SK-N-SH treated with all-trans-retinoic acid at 6 μM for 48 hours (cell line): ENCODE measurements around the gene TUBGCP2.

Experiments
- ATAC-seq: fragments of 200-7000 bp; cut with Tn5 transposase; 3 replicates; pipeline ENCODE4 v1.9.1; 2020; ENCODE audit warnings: mild to moderate bottlenecking, moderate library complexity
- ARNTL ChIP-seq: fragments of 450-650 bp; formaldehyde crosslinking; IDR thresholded peaks from 2 replicates; pipeline ENCODE4 v1.5.0; 2020; ENCODE audit warnings: low read depth, mild to moderate bottlenecking, moderate library complexity, borderline replicate concordance
- BACH2 ChIP-seq: fragments of 250-450 bp; sonication (Bioruptor Pico); IDR thresholded peaks from 2 replicates; pipeline ENCODE4 v1.9.0; 2021; ENCODE audit warnings: mild to moderate bottlenecking, borderline replicate concordance
- CSDC2 ChIP-seq: fragments of 250-450 bp; sonication (Bioruptor Pico); IDR thresholded peaks from 2 replicates; pipeline ENCODE4 v1.5.0; 2020; ENCODE audit warnings: mild to moderate bottlenecking, moderate library complexity
- ESRRG ChIP-seq: fragments of 250-450 bp; sonication (Bioruptor Pico); IDR thresholded peaks from 2 replicates; pipeline ENCODE4 v1.6.1; 2021; ENCODE audit warnings: mild to moderate bottlenecking
- GLIS3 ChIP-seq: fragments of 250-450 bp; sonication (Bioruptor Pico); IDR thresholded peaks from 2 replicates; pipeline ENCODE4 v1.5.0; 2020; ENCODE audit warnings: mild to moderate bottlenecking, moderate library complexity
- ISL1 ChIP-seq: fragments of 250-450 bp; sonication (Bioruptor Pico); IDR thresholded peaks from 2 replicates; pipeline ENCODE4 v2.1.2; 2022; ENCODE audit warnings: mild to moderate bottlenecking, moderate library complexity
- OSR1 ChIP-seq: fragments of 250-450 bp; sonication (Bioruptor Pico); IDR thresholded peaks from 2 replicates; pipeline ENCODE4 v1.8.0; 2022; ENCODE audit warnings: moderate library complexity, mild to moderate bottlenecking, inconsistent platforms
- PPARA ChIP-seq: fragments of 250-450 bp; sonication (Bioruptor Pico); IDR thresholded peaks from 2 replicates; pipeline ENCODE4 v1.5.0; 2020; ENCODE audit warnings: mild to moderate bottlenecking, borderline replicate concordance
- RARB ChIP-seq: fragments of 250-450 bp; sonication (Bioruptor Pico); IDR thresholded peaks from 2 replicates; pipeline ENCODE4 v1.8.0; 2021; ENCODE audit warnings: mild to moderate bottlenecking, moderate library complexity
- SNAI2 ChIP-seq: fragments of 250-450 bp; sonication (Bioruptor Pico); IDR thresholded peaks from 2 replicates; pipeline ENCODE4 v1.5.0; 2020; ENCODE audit warnings: mild to moderate bottlenecking, moderate library complexity
- TCF4 ChIP-seq: fragments of 250-450 bp; sonication (Bioruptor Pico); IDR thresholded peaks from 2 replicates; pipeline ENCODE4 v1.8.0; 2021; ENCODE audit warnings: mild to moderate bottlenecking, moderate library complexity, borderline replicate concordance
- TOX ChIP-seq: fragments of 250-450 bp; sonication (Bioruptor Pico); IDR thresholded peaks from 2 replicates; pipeline ENCODE4 v1.8.0; 2021; ENCODE audit warnings: mild to moderate bottlenecking, moderate library complexity, borderline replicate concordance
- ZC3H10 ChIP-seq: fragments of 250-450 bp; sonication (Bioruptor Pico); IDR thresholded peaks from 2 replicates; pipeline ENCODE4 v1.5.1; 2021; ENCODE audit warnings: mild to moderate bottlenecking, moderate library complexity
- ZFP3 ChIP-seq: fragments of 250-450 bp; sonication (Bioruptor Pico); IDR thresholded peaks from 2 replicates; pipeline ENCODE4 v1.5.0; 2020; ENCODE audit warnings: mild to moderate bottlenecking, moderate library complexity
- ZFP30 ChIP-seq: fragments of 450-650 bp; formaldehyde crosslinking; IDR thresholded peaks from 2 replicates; pipeline ENCODE4 v1.5.0; 2022; ENCODE audit warnings: mild to moderate bottlenecking, moderate library complexity
- ZNF565 ChIP-seq: fragments of 450-650 bp; formaldehyde crosslinking; conservative IDR thresholded peaks from 2 replicates; pipeline ENCODE4 v1.5.0; 2020; ENCODE audit warnings: low read depth, mild to moderate bottlenecking, moderate library complexity
- ZNF8 ChIP-seq: fragments of 450-650 bp; formaldehyde crosslinking; IDR thresholded peaks from 2 replicates; pipeline ENCODE4 v1.5.0; 2020; ENCODE audit warnings: mild to moderate bottlenecking, moderate library complexity
- TF ChIP-seq, protein P1 (sequence below): fragments of 250-450 bp; sonication (Bioruptor Pico); IDR thresholded peaks from 2 replicates; pipeline ENCODE4 v1.8.0; 2020; ENCODE audit warnings: mild to moderate bottlenecking, moderate library complexity, borderline replicate concordance
- TF ChIP-seq, protein P2 (sequence below): fragments of 250-450 bp; sonication (Bioruptor Pico); IDR thresholded peaks from 2 replicates; pipeline ENCODE4 v1.8.0; 2021; ENCODE audit warnings: low read depth, mild to moderate bottlenecking, moderate library complexity, borderline replicate concordance
- TF ChIP-seq, protein P3 (sequence below): fragments of 250-450 bp; sonication (Bioruptor Pico); IDR thresholded peaks from 2 replicates; pipeline ENCODE4 v1.5.0; 2020; ENCODE audit warnings: mild to moderate bottlenecking, moderate library complexity
- TF ChIP-seq, protein P4 (sequence below): fragments of 250-450 bp; sonication (Bioruptor Pico); IDR thresholded peaks from 2 replicates; pipeline ENCODE4 v1.5.1; 2021; ENCODE audit warnings: mild to moderate bottlenecking, moderate library complexity
- TF ChIP-seq, protein P5 (sequence below): fragments of 250-450 bp; sonication (Bioruptor Pico); IDR thresholded peaks from 2 replicates; pipeline ENCODE4 v1.5.1; 2020; ENCODE audit warnings: low read depth, mild to moderate bottlenecking, moderate library complexity

TUBGCP2 gene

DNA sequence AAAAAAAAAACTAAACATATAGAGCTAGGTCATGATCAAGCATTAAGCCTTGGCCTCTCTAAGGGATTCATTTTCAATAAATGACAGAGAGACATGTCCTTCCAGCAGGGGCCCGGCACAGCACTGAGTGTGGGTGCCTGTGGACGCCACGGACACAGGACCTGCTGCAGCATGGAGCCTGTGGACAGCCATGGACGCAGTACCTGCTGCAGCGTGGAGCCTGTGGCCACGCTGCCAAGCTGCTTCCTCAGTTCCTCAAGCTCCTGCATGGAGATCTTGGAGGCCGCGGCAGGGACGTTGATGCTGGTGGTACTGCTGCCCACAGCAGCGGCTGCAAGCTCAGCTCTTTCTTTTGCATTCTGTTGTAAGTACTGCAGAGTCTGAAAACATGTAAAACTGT, 9.4 kb downstream of the TUBGCP2 start:
- TF ChIP-seq PPARA (CRISPR knock-in tag) (no peak), SNAI2 (no peak), TCF4 (CRISPR knock-in tag) (no peak), BACH2 (CRISPR knock-in tag) (no peak), ZNF565 (CRISPR knock-in tag) (no peak), ZFP3 (CRISPR knock-in tag) (no peak), ARNTL (CRISPR knock-in tag) (no peak), ESRRG (CRISPR knock-in tag) (no peak), GLIS3 (CRISPR knock-in tag) (no peak), TOX (CRISPR knock-in tag) (no peak), CSDC2 (CRISPR knock-in tag) (no peak)
- TF ChIP-seq, protein P1, sequence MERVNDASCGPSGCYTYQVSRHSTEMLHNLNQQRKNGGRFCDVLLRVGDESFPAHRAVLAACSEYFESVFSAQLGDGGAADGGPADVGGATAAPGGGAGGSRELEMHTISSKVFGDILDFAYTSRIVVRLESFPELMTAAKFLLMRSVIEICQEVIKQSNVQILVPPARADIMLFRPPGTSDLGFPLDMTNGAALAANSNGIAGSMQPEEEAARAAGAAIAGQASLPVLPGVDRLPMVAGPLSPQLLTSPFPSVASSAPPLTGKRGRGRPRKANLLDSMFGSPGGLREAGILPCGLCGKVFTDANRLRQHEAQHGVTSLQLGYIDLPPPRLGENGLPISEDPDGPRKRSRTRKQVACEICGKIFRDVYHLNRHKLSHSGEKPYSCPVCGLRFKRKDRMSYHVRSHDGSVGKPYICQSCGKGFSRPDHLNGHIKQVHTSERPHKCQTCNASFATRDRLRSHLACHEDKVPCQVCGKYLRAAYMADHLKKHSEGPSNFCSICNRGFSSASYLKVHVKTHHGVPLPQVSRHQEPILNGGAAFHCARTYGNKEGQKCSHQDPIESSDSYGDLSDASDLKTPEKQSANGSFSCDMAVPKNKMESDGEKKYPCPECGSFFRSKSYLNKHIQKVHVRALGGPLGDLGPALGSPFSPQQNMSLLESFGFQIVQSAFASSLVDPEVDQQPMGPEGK, result no peak
- TF ChIP-seq, protein P2, sequence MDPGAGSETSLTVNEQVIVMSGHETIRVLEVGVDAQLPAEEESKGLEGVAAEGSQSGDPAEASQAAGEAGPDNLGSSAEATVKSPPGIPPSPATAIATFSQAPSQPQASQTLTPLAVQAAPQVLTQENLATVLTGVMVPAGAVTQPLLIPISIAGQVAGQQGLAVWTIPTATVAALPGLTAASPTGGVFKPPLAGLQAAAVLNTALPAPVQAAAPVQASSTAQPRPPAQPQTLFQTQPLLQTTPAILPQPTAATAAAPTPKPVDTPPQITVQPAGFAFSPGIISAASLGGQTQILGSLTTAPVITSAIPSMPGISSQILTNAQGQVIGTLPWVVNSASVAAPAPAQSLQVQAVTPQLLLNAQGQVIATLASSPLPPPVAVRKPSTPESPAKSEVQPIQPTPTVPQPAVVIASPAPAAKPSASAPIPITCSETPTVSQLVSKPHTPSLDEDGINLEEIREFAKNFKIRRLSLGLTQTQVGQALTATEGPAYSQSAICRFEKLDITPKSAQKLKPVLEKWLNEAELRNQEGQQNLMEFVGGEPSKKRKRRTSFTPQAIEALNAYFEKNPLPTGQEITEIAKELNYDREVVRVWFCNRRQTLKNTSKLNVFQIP (CRISPR knock-in tag), result no peak
- TF ChIP-seq, protein P3, sequence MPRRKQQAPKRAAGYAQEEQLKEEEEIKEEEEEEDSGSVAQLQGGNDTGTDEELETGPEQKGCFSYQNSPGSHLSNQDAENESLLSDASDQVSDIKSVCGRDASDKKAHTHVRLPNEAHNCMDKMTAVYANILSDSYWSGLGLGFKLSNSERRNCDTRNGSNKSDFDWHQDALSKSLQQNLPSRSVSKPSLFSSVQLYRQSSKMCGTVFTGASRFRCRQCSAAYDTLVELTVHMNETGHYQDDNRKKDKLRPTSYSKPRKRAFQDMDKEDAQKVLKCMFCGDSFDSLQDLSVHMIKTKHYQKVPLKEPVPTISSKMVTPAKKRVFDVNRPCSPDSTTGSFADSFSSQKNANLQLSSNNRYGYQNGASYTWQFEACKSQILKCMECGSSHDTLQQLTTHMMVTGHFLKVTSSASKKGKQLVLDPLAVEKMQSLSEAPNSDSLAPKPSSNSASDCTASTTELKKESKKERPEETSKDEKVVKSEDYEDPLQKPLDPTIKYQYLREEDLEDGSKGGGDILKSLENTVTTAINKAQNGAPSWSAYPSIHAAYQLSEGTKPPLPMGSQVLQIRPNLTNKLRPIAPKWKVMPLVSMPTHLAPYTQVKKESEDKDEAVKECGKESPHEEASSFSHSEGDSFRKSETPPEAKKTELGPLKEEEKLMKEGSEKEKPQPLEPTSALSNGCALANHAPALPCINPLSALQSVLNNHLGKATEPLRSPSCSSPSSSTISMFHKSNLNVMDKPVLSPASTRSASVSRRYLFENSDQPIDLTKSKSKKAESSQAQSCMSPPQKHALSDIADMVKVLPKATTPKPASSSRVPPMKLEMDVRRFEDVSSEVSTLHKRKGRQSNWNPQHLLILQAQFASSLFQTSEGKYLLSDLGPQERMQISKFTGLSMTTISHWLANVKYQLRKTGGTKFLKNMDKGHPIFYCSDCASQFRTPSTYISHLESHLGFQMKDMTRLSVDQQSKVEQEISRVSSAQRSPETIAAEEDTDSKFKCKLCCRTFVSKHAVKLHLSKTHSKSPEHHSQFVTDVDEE (CRISPR knock-in tag), result no peak
- TF ChIP-seq, all 23 proteins: peak for 0
- ATAC-seq, result no peak

DNA sequence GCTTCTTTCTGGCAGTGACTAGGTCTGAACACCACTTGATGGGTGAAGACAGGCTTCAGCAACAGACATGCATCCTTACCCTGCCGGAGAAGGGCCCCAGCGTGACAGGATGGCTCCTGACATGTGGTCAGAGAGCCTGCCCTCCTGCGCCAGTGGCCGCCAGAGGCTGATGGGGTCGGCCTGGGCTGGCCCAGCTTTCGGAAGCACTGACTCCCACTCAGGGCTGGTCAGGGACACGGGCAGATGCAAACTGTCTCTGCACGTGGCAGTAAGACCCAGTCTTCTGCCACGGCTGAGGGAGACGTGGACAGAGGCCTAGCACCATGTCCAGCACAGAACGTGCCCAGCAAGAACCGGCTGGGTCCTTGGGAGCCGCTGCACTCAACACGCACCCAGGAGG, 10.2 kb downstream of the TUBGCP2 start:
- ATAC-seq, result no peak

More for the DNA sequence above, 10.2 kb downstream of the TUBGCP2 start:
- TF ChIP-seq, protein P3 (CRISPR knock-in tag), result no peak
- TF ChIP-seq BACH2 (CRISPR knock-in tag) (no peak), ZFP30 (CRISPR knock-in tag) (no peak), ZC3H10 (CRISPR knock-in tag) (no peak), OSR1 (CRISPR knock-in tag) (no peak), ARNTL (CRISPR knock-in tag) (no peak), ZNF565 (CRISPR knock-in tag) (no peak), GLIS3 (CRISPR knock-in tag) (no peak), RARB (no peak), TOX (CRISPR knock-in tag) (no peak), ISL1 (CRISPR knock-in tag) (no peak), CSDC2 (CRISPR knock-in tag) (no peak), ZFP3 (CRISPR knock-in tag) (no peak), SNAI2 (no peak), ZNF8 (CRISPR knock-in tag) (no peak), PPARA (CRISPR knock-in tag) (no peak)
- TF ChIP-seq, protein P4, sequence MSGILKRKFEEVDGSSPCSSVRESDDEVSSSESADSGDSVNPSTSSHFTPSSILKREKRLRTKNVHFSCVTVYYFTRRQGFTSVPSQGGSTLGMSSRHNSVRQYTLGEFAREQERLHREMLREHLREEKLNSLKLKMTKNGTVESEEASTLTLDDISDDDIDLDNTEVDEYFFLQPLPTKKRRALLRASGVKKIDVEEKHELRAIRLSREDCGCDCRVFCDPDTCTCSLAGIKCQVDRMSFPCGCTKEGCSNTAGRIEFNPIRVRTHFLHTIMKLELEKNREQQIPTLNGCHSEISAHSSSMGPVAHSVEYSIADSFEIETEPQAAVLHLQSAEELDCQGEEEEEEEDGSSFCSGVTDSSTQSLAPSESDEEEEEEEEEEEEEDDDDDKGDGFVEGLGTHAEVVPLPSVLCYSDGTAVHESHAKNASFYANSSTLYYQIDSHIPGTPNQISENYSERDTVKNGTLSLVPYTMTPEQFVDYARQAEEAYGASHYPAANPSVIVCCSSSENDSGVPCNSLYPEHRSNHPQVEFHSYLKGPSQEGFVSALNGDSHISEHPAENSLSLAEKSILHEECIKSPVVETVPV (CRISPR knock-in tag), result no peak
- TF ChIP-seq, protein P2 (CRISPR knock-in tag), result no peak
- TF ChIP-seq, protein P1, result no peak
- TF ChIP-seq, protein P5, sequence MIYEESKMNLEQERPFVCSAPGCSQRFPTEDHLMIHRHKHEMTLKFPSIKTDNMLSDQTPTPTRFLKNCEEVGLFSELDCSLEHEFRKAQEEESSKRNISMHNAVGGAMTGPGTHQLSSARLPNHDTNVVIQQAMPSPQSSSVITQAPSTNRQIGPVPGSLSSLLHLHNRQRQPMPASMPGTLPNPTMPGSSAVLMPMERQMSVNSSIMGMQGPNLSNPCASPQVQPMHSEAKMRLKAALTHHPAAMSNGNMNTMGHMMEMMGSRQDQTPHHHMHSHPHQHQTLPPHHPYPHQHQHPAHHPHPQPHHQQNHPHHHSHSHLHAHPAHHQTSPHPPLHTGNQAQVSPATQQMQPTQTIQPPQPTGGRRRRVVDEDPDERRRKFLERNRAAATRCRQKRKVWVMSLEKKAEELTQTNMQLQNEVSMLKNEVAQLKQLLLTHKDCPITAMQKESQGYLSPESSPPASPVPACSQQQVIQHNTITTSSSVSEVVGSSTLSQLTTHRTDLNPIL (CRISPR knock-in tag), result no peak
